H1 (cell line): ENCODE measurements around the gene KLHDC4. TPM values are rescaled to one million over a fixed set of nuclear protein-coding genes. Genes with fewer than 3 reads are reported as not detected.

Experiments
- JUND ChIP-seq: IDR thresholded peaks from 2 replicates; pipeline ENCODE4 v1.6.1; 2011; ENCODE audit warnings: mild to moderate bottlenecking, improper control_type of control experiment, low read length
- NRF1 ChIP-seq: IDR thresholded peaks from 2 replicates; pipeline ENCODE4 v1.6.1; 2011; ENCODE audit warnings: mild to moderate bottlenecking, low read depth, low read length, improper control_type of control experiment
- RNF2 ChIP-seq: fragments of 200-900, 300-1000 bp; sonication (generic); IDR thresholded peaks from 2 replicates; pipeline ENCODE4 v1.7.1; 2016; ENCODE audit warnings: borderline replicate concordance, low read depth, mild to moderate bottlenecking, antibody characterized with exemption, low read length; ENCODE audit not compliant: poor library complexity, severe bottlenecking; ENCODE audit errors: missing control alignments
- SIN3A ChIP-seq, 2 experiments: IDR thresholded peaks in 1 of 2; conservative IDR thresholded peaks in 1 of 2; 2 replicates each; pipeline ENCODE4 v1.6.1; 2011 to 2012; ENCODE audit warnings: low read length in 2 of 2, improper control_type of control experiment in 1 of 2, low read depth in 1 of 2, mild to moderate bottlenecking in 1 of 2
- SRF ChIP-seq: IDR thresholded peaks from 2 replicates; pipeline ENCODE4 v1.6.1; 2011; ENCODE audit warnings: mild to moderate bottlenecking, low read depth, low read length, moderate library complexity
- TAF1 ChIP-seq: IDR thresholded peaks from 2 replicates; pipeline ENCODE4 v1.6.1; 2011; ENCODE audit warnings: mild to moderate bottlenecking, low read depth, low read length
- TBP ChIP-seq: IDR thresholded peaks from 2 replicates; pipeline ENCODE4 v1.6.1; 2011; ENCODE audit warnings: low read depth, low read length, improper control_type of control experiment
- TCF12 ChIP-seq: IDR thresholded peaks from 2 replicates; pipeline ENCODE4 v1.6.1; 2011; ENCODE audit warnings: low read depth, mild to moderate bottlenecking, low read length
- polyA plus RNA-seq, 7 experiments: library from polyadenylated mRNA; depleted of rRNA in 3 of 7; stranded (reverse) in 5 of 7; unstranded in 2 of 7; fragments of >200 nt in 5 of 7; fragments of 200-250 nt in 2 of 7; gene quantifications; 1 replicate in 5 of 7; 2 replicates in 1 of 7; 4 replicates in 1 of 7; pipeline versions ENCODE4 v1.2.1 to v1.2.3, GENCODE V29; 2011 to 2013; ENCODE audit warnings: missing spikeins in 2 of 7, mixed read lengths in 2 of 7
- total RNA-seq: library from RNA; stranded (reverse); fragmentation: NEBNext Ultra II Directional; extraction: Animal tissue kit (Norgen Biotek cat#: 25700); gene quantifications from 2 replicates; pipeline ENCODE4 v1.2.1, GENCODE V29; 2021
- TF ChIP-seq, protein P1 (sequence below): fragments of 300-600 bp; sonication (generic); IDR thresholded peaks from 2 replicates; pipeline ENCODE4 v1.7.1; 2012; ENCODE audit warnings: low read length, moderate library complexity, mild to moderate bottlenecking, inconsistent platforms; ENCODE audit not compliant: insufficient replicate concordance

The KLHDC4 gene
- total and polyA plus RNA-seq, 2 of the 8 experiments (the other 6 are each of a cell fraction or from before 2014, with no cell fraction given) = 23.7 to 63.9 TPM

DNA sequence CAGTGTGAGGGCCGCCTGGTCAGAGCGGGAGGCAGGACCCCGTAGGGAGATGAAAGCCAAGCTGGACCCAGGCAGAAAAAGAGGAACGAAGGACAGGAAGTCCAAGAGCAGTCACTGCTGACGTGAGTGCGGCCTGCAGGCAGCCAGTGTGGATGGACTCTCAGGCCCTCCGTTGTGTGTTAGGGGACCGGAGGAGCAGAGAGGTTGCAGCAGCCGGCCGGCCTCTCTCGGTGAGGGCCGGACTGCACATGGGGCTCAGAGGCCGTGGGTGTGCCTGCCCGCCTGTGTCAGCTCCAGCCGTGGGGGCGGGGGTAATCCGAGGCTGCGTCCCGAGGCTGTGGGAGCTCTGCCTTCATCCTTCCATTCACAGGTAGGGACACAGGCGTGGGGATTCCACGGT lies 96.1 kb downstream of the KLHDC4 start (continued):
- TF ChIP-seq, protein P1, sequence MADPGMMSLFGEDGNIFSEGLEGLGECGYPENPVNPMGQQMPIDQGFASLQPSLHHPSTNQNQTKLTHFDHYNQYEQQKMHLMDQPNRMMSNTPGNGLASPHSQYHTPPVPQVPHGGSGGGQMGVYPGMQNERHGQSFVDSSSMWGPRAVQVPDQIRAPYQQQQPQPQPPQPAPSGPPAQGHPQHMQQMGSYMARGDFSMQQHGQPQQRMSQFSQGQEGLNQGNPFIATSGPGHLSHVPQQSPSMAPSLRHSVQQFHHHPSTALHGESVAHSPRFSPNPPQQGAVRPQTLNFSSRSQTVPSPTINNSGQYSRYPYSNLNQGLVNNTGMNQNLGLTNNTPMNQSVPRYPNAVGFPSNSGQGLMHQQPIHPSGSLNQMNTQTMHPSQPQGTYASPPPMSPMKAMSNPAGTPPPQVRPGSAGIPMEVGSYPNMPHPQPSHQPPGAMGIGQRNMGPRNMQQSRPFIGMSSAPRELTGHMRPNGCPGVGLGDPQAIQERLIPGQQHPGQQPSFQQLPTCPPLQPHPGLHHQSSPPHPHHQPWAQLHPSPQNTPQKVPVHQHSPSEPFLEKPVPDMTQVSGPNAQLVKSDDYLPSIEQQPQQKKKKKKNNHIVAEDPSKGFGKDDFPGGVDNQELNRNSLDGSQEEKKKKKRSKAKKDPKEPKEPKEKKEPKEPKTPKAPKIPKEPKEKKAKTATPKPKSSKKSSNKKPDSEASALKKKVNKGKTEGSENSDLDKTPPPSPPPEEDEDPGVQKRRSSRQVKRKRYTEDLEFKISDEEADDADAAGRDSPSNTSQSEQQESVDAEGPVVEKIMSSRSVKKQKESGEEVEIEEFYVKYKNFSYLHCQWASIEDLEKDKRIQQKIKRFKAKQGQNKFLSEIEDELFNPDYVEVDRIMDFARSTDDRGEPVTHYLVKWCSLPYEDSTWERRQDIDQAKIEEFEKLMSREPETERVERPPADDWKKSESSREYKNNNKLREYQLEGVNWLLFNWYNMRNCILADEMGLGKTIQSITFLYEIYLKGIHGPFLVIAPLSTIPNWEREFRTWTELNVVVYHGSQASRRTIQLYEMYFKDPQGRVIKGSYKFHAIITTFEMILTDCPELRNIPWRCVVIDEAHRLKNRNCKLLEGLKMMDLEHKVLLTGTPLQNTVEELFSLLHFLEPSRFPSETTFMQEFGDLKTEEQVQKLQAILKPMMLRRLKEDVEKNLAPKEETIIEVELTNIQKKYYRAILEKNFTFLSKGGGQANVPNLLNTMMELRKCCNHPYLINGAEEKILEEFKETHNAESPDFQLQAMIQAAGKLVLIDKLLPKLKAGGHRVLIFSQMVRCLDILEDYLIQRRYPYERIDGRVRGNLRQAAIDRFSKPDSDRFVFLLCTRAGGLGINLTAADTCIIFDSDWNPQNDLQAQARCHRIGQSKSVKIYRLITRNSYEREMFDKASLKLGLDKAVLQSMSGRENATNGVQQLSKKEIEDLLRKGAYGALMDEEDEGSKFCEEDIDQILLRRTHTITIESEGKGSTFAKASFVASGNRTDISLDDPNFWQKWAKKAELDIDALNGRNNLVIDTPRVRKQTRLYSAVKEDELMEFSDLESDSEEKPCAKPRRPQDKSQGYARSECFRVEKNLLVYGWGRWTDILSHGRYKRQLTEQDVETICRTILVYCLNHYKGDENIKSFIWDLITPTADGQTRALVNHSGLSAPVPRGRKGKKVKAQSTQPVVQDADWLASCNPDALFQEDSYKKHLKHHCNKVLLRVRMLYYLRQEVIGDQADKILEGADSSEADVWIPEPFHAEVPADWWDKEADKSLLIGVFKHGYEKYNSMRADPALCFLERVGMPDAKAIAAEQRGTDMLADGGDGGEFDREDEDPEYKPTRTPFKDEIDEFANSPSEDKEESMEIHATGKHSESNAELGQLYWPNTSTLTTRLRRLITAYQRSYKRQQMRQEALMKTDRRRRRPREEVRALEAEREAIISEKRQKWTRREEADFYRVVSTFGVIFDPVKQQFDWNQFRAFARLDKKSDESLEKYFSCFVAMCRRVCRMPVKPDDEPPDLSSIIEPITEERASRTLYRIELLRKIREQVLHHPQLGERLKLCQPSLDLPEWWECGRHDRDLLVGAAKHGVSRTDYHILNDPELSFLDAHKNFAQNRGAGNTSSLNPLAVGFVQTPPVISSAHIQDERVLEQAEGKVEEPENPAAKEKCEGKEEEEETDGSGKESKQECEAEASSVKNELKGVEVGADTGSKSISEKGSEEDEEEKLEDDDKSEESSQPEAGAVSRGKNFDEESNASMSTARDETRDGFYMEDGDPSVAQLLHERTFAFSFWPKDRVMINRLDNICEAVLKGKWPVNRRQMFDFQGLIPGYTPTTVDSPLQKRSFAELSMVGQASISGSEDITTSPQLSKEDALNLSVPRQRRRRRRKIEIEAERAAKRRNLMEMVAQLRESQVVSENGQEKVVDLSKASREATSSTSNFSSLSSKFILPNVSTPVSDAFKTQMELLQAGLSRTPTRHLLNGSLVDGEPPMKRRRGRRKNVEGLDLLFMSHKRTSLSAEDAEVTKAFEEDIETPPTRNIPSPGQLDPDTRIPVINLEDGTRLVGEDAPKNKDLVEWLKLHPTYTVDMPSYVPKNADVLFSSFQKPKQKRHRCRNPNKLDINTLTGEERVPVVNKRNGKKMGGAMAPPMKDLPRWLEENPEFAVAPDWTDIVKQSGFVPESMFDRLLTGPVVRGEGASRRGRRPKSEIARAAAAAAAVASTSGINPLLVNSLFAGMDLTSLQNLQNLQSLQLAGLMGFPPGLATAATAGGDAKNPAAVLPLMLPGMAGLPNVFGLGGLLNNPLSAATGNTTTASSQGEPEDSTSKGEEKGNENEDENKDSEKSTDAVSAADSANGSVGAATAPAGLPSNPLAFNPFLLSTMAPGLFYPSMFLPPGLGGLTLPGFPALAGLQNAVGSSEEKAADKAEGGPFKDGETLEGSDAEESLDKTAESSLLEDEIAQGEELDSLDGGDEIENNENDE = no peak
- no peak for TF ChIP-seq RNF2
- TF ChIP-seq SIN3A (conservative IDR thresholded peaks at IDR 0.05 in 1 of 2, IDR thresholded peaks at IDR 0.05 in 1 of 2; ENCODE audit: low read depth in 1 of 2, low read length in 2 of 2) = no peak
- TF ChIP-seq TCF12 = no peak
- no peak for TF ChIP-seq NRF1
- no peak for TF ChIP-seq TBP
- no peak for TF ChIP-seq TAF1
- TF ChIP-seq JUND = no peak
- TF ChIP-seq SRF = no peak
